Endothelial cell of umbilical vein (primary cell): ENCODE data around the gene COQ5.

ENCODE experiments used
- CTCF ChIP-seq, 2 donors: IDR thresholded peaks; 1 replicate in 1 of 2; 2 replicates in 1 of 2; pipeline ENCODE4 v1.5.1; 2011; ENCODE audit warnings: low read length in 2 of 2, mild to moderate bottlenecking in 2 of 2, moderate library complexity in 2 of 2, control low read depth in 1 of 2, inconsistent platforms in 1 of 2, low read depth in 1 of 2; ENCODE audit not compliant: insufficient read depth in 1 of 2; ENCODE audit errors: extremely low read depth in 1 of 2
- EZH2 ChIP-seq: IDR thresholded peaks from 2 replicates; pipeline ENCODE4 v1.6.1; 2012; ENCODE audit warnings: borderline replicate concordance, low read depth, mild to moderate bottlenecking, moderate library complexity, low read length, inconsistent platforms; ENCODE audit not compliant: severe bottlenecking
- FOS ChIP-seq: IDR thresholded peaks from 2 replicates; pipeline ENCODE4 v1.6.1; 2011; ENCODE audit warnings: mild to moderate bottlenecking, low read length, moderate library complexity, borderline replicate concordance; ENCODE audit not compliant: insufficient read depth
- GATA2 ChIP-seq: IDR thresholded peaks from 2 replicates; pipeline ENCODE4 v1.7.0; 2011; ENCODE audit warnings: low read depth, mild to moderate bottlenecking, moderate library complexity, mixed read lengths, low read length; ENCODE audit not compliant: insufficient read length, insufficient read depth
- MAX ChIP-seq: IDR thresholded peaks from 2 replicates; pipeline ENCODE4 v1.6.1; 2011; ENCODE audit not compliant: insufficient read depth, insufficient read length
- POLR2A ChIP-seq: IDR thresholded peaks from 2 replicates; pipeline ENCODE4 v1.6.1; 2012; ENCODE audit warnings: low read depth, mild to moderate bottlenecking, control low read depth, low read length
- POLR2AphosphoS5 ChIP-seq: IDR thresholded peaks from 2 replicates; pipeline ENCODE4 v1.6.1; 2012; ENCODE audit warnings: low read depth, mild to moderate bottlenecking, control low read depth, low read length, moderate library complexity; ENCODE audit not compliant: insufficient read depth

GRCh38 chr12:120475643-120476042 lies 53.3 kb downstream of the COQ5 start:
- TF ChIP-seq CTCF (IDR thresholded peaks at IDR 0.05; ENCODE audit: extremely low read depth in 1 of 2, insufficient read depth in 1 of 2, low read depth in 1 of 2, low read length in 2 of 2) (no peak), POLR2A (no peak), EZH2 (no peak), POLR2AphosphoS5 (no peak), GATA2 (no peak), MAX (no peak), FOS (no peak)
